Upper lobe of right lung (tissue), 1 donor: ENCODE measurements around the gene CCNY. TPM values are rescaled to one million over a fixed set of nuclear protein-coding genes. Genes with fewer than 3 reads are reported as not detected.

Experiments
- ATAC-seq: fragments of 200-7000 bp; cut with Tn5 transposase; one replicate; pipeline ENCODE4 v1.9.1; 2020; ENCODE audit warnings: mild to moderate bottlenecking, moderate library complexity
- DNase-seq: peaks from one replicate; pipeline ENCODE4 v3.0.0-alpha.2; 2020
- H3K27ac ChIP-seq: fragments of 200-600 bp; one replicate; pipeline ENCODE4 v1.8.0; 2022
- H3K27me3 ChIP-seq: fragments of 200-600 bp; one replicate; pipeline ENCODE4 v1.8.0; 2022; ENCODE audit warnings: mild to moderate bottlenecking
- H3K36me3 ChIP-seq: fragments of 200-600 bp; one replicate; pipeline ENCODE4 v1.8.0; 2022
- H3K4me1 ChIP-seq: fragments of 200-600 bp; one replicate; pipeline ENCODE4 v1.8.0; 2022
- H3K4me3 ChIP-seq: fragments of 200-600 bp; one replicate; pipeline ENCODE4 v1.8.0; 2022; ENCODE audit warnings: mild to moderate bottlenecking
- H3K9me3 ChIP-seq: fragments of 200-600 bp; one replicate; pipeline ENCODE4 v1.8.0; 2022
- intact Hi-C: fragments of 100-400 bp; cut with DNase I; formaldehyde crosslinking; loops from one replicate; pipeline ENCODE4 v1.11.0; 2022
- total RNA-seq: library from RNA; stranded (reverse); fragmentation: NEBNext Ultra II Directional; extraction: Animal tissue kit (Norgen Biotek cat#: 25700); gene quantifications from one replicate; pipeline ENCODE4 v1.2.1, GENCODE V29; 2021
- TF ChIP-seq, protein P1 (sequence below): fragments of 200-600 bp; IDR thresholded peaks from one replicate; pipeline ENCODE4 v1.8.0; 2022; ENCODE audit warnings: antibody characterized with exemption
- donor health status: DM: no; HTN: yes; CAD: no; lungs with severe emphysema.

Gene CCNY
- total RNA-seq, 1 donor from 2014 or later, result 85.4 TPM

DNA sequence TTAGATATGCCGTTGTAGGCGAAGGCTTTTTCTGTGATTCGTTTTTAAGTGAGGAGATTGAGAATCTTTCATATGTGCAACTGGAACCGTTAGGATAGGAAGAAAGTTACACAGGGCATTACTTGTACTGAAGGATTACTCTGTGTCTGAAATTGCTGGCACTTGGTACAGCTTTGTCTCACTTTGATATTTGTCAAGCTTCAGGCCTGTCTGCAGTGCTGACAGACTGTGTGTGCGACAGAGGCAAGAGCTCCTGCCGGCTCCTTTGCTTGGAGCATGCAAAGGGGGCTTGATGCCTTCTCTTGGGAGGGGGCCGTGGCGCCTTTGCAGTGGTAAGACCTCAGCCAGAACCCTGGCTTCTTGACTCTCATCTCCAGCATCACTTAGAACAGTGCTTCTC lies 45.8 kb downstream of the CCNY start:
- no peak overlapping the region for H3K4me3 ChIP-seq
- H3K9me3 ChIP-seq, result no peaks in the 10 kb centered on the region
- no peak overlapping the region for H3K27ac ChIP-seq
- no peaks in the 10 kb centered on the region for H3K27me3 ChIP-seq
- no peaks in the 10 kb centered on the region for H3K36me3 ChIP-seq
- DNase-seq, result no peak
- peaks cover 46% of the 10 kb centered on the region for H3K4me1 ChIP-seq
- intact Hi-C loops, result no loop called here
- TF ChIP-seq, protein P1, sequence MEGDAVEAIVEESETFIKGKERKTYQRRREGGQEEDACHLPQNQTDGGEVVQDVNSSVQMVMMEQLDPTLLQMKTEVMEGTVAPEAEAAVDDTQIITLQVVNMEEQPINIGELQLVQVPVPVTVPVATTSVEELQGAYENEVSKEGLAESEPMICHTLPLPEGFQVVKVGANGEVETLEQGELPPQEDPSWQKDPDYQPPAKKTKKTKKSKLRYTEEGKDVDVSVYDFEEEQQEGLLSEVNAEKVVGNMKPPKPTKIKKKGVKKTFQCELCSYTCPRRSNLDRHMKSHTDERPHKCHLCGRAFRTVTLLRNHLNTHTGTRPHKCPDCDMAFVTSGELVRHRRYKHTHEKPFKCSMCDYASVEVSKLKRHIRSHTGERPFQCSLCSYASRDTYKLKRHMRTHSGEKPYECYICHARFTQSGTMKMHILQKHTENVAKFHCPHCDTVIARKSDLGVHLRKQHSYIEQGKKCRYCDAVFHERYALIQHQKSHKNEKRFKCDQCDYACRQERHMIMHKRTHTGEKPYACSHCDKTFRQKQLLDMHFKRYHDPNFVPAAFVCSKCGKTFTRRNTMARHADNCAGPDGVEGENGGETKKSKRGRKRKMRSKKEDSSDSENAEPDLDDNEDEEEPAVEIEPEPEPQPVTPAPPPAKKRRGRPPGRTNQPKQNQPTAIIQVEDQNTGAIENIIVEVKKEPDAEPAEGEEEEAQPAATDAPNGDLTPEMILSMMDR, result no peak
- no peak for ATAC-seq

DNA sequence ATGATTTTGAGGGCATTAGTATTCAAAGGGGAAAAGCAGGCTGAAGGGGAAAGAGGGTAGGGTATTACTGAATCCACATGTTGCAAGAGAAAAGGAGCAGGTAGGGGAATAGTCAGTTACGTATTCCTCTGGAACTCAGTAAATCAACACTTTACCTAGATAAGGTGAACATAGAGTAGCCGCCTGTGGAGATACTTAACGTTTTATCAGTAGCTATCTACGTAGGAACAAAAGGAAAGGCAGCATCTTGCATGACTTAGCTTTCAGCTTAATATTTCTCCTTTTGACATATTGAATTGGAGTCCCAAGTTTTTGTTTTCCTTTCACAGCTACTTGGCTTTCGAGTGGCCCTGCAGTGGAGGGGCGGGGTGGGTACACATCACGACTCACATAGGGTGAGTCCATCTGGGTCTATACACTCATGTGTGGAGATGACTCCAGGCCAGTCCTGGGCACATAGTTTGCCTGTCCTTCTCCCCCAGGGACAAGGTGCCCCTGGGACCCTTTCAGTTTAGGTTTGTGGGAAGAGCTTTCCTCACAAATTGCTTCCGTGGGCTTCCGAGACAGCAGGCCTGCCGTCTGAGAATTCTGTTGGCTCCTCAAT lies 48.1 kb downstream of the CCNY start:
- Histone ChIP-seq H3K27me3 (no peaks in the 10 kb centered on the region), H3K4me1 (peaks cover 47% of the 10 kb centered on the region), H3K4me3 (no peak overlapping the region), H3K36me3 (no peaks in the 10 kb centered on the region), H3K9me3 (no peaks in the 10 kb centered on the region), H3K27ac (no peak overlapping the region)
- TF ChIP-seq, protein P1, result no peak
- intact Hi-C loops, result no loop called here
- ATAC-seq (peak; percentile 72), DNase-seq (no peak)

DNA sequence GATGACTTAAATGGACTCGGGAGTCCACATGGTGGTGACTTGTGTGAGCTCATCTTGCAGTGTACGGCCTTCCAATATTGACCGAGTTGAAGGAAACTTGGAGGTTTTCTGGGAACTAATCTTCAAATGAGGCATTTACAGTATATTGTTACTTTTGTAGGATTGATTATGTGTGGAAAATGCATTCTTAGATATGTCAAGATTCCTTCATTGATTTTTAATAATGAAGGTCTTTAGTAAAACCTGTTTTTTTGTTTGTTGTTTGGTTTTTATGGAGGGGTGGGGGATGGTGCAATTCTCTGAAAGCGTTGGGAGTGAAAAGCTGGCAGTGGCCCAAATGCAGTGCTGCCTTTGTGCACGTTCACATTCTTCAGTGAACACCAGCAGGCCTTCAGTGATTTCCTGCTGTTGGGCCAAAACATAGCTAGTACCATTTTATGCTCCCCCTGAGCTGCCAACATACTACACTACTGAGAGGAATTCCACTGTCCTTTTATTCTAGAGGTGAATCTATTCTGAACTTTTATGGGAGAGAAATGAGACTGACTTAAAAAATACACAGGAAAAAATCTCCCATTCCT lies 50.4 kb downstream of the CCNY start:
- ATAC-seq, result no peak
- Histone ChIP-seq H3K27me3 (no peaks in the 10 kb centered on the region), H3K27ac (no peak overlapping the region), H3K9me3 (peaks cover 8% of the 10 kb centered on the region), H3K36me3 (no peaks in the 10 kb centered on the region), H3K4me3 (no peak overlapping the region), H3K4me1 (peaks cover 45% of the 10 kb centered on the region)
- intact Hi-C loops, result no loop called here
- TF ChIP-seq, protein P1, result no peak
- DNase-seq, result no peak

DNA sequence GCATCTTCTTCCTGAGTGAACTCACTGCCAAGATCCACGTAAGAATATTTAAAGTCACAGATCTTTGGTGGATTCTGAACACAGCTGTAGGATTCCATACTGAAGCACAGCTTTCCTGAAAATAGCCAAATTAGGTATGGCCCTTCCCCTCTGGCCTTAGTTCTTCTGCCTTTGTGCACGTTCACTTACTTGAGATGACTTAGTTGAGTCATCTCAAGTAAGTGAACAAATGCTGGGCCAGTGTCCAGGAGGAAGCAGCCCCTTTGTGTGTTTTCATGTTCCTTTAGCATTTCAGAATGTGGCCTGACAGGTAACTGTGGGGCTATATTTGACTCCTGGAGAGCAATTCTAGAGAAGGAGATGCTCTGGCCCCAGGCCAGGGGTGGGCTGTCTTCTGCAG lies 51.5 kb downstream of the CCNY start:
- H3K4me1 ChIP-seq, result peaks cover 48% of the 10 kb centered on the region
- no peak for DNase-seq

DNA sequence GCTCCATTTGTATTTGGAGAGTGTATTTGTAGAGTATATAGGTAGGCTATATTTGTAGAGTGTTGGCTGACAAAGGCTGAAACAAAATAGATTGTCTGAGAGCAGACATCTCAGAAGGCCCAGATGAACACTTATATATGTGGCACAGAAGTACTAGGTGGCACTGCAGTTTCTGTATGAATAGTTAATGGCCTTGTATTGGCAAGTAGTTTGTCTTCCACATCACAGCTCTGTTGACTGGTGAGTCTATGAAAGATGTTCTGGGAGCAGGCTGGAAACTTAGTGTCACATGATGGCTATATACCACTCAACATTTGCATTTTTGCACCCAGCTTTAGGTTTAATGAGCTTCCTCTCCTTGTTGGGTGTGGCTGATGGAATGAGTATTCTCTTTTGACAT lies 51.9 kb downstream of the CCNY start:
- DNase-seq, result no peak
- no peak overlapping the region for H3K27ac ChIP-seq
- H3K9me3 ChIP-seq, result peaks cover 8% of the 10 kb centered on the region
- H3K36me3 ChIP-seq, result no peaks in the 10 kb centered on the region
- no peaks in the 10 kb centered on the region for H3K27me3 ChIP-seq
- H3K4me3 ChIP-seq, result no peak overlapping the region
- TF ChIP-seq, protein P1, result no peak
- no peak for ATAC-seq
- intact Hi-C loops, result no loop called here
- peaks cover 49% of the 10 kb centered on the region for H3K4me1 ChIP-seq

More for the DNA sequence above, 51.5 kb downstream of the CCNY start:
- no peaks in the 10 kb centered on the region for H3K27me3 ChIP-seq
- H3K4me3 ChIP-seq, result no peak overlapping the region
- intact Hi-C loops, result no loop called here
- peak; percentile 46 for ATAC-seq
- H3K36me3 ChIP-seq, result no peaks in the 10 kb centered on the region
- peaks cover 8% of the 10 kb centered on the region for H3K9me3 ChIP-seq
- TF ChIP-seq, protein P1, result no peak
- H3K27ac ChIP-seq, result no peak overlapping the region
